IPS-18a (cell line): Measurements from ENCODE around the gene TBCC.
"Not testable (repeated sequence)": the region's sequence is repeated elsewhere in the genome, so short reads cannot be mapped to it uniquely, and the experiment has no call there.

ENCODE experiments used
- H3K27ac ChIP-seq: one replicate; pipeline ENCODE4 v1.5.1; 2013; ENCODE audit warnings: low read length
- H3K27me3 ChIP-seq: one replicate; pipeline ENCODE4 v1.6.1; 2013; ENCODE audit warnings: mild to moderate bottlenecking, low read length; ENCODE audit not compliant: control insufficient read depth, insufficient read depth
- H3K36me3 ChIP-seq: one replicate; pipeline ENCODE4 v1.6.1; 2013; ENCODE audit warnings: low read depth, low read length; ENCODE audit not compliant: control insufficient read depth
- H3K4me1 ChIP-seq: one replicate; pipeline ENCODE4 v1.6.1; 2013; ENCODE audit warnings: low read depth, low read length; ENCODE audit not compliant: control insufficient read depth
- H3K4me3 ChIP-seq: one replicate; pipeline ENCODE4 v1.5.1; 2013; ENCODE audit warnings: low read length
- H3K9ac ChIP-seq: one replicate; pipeline ENCODE4 v1.6.1; 2013; ENCODE audit warnings: mild to moderate bottlenecking, low read length, moderate library complexity
- H3K9me3 ChIP-seq: one replicate; pipeline ENCODE4 v1.6.1; 2013; ENCODE audit warnings: low read depth, low read length; ENCODE audit not compliant: control insufficient read depth

The TBCC gene

DNA sequence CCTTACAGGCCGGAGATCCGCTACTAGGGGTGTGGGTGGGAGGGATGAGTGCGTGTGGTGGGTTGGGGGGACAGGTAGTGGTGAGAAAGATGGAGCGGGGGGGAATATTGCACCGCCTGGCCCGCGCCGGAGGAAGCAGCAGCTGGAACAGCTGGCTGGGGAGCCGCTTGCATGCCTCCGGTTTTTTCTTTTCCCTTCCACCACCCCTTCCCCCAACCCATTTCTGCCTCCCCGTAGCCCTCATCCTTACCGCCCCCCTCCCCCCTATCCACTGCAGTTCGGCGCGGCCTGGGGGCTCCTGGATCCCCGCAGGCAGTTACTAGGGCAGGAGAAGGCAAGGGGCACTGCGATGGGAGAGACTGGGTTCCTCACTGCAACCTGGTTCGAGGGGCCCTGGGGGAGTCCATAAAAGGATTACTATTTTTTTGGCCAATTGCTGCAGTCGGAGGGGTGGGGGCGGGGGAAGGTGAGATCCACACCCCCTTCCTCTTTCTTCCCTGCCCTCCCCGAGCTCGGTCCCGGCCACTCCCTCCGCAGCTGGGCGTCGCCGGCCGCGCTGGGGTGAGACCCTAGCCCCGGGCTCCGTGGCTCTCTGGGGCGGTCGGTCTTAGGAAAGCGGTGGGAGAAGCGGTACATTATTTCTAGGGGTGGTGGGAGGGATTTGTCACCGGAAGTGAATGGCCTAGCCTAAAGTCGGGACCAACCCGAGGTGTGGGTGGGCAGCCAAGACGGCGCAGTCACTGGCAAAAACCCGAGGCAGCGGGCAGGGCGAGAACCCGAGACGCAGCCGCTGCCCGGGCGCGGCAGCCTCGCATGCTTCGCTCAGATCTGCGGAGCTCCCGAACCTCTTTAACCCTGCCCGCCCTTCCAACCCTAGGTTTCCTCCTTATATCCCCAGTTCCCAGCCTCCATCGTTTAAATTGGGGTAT lies 824 bp upstream of the TBCC start:
- Histone ChIP-seq H3K9me3 (no peaks in the 10 kb centered on the region), H3K36me3 (no peaks in the 10 kb centered on the region), H3K27me3 (no peaks in the 10 kb centered on the region), H3K27ac (peak overlapping the region; percentile 87), H3K4me1 (peaks cover 9% of the 10 kb centered on the region), H3K9ac (peak overlapping the region; percentile 91), H3K4me3 (peak overlapping the region; percentile 90)

DNA sequence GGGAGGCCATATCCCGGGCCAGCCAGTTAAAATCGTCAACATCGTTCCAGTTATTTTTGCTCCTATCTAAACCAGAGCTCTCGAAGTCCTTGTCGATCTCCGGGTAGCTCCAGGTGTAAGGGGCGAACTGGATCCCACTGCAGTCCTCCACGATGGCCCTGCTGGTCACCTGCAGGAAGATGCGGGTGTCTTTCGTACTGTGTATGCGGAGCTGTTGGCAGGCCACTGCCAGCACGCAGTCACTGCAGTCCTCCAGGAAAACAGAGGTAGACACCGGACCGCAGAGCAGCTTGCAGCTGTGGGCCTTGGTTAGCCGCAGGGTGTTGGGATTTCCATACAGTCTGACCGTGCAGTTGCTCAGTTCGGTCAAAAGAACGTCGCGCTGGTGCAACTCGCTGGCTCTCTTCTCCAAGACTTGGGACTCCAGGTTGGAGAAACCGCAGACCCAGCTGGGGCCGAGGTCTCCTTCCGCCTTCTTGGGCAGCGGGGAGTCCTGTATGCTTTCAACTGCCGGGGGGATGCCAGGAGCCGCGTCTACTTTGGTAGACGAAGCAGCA lies 742 bp downstream of the TBCC start:
- Histone ChIP-seq H3K9ac (peak overlapping the region; percentile 91), H3K36me3 (no peaks in the 10 kb centered on the region), H3K27me3 (no peaks in the 10 kb centered on the region), H3K27ac (peak overlapping the region; percentile 91), H3K4me3 (peak overlapping the region; percentile 90), H3K4me1 (peaks cover 9% of the 10 kb centered on the region), H3K9me3 (no peaks in the 10 kb centered on the region)

DNA sequence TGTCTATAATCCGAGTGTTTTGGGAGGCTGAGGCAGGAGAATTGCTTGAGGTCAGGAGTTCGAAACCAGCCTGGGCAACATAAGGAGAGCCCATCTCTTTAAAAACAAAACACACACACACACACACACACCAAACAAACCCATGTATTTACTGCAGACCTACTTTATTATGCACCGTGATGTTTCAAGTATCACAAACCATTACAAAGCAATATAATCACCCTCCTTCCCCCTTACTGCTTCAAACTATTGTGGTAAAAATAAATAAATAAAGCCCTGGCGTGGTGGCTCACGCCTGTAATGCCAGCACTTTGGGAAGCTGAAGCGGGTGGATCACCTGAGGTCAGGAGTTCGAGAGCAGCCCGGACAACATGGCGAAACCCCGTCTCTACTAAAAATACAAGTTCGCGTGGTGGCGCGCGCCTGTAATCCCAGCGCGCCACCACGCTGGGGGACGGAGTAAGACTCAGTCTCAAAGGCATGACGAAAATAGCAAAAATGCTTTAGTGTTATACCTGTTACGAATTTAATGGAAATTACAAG lies 1.5 kb downstream of the TBCC start:
- peak overlapping the region; percentile 91 for H3K9ac ChIP-seq
- H3K4me1 ChIP-seq: peaks cover 9% of the 10 kb centered on the region
- H3K36me3 ChIP-seq: no peaks in the 10 kb centered on the region
- H3K27me3 ChIP-seq: no peaks in the 10 kb centered on the region
- H3K9me3 ChIP-seq: no peaks in the 10 kb centered on the region
- H3K4me3 ChIP-seq: peak overlapping the region; percentile 90
- no peak overlapping the region for H3K27ac ChIP-seq

DNA sequence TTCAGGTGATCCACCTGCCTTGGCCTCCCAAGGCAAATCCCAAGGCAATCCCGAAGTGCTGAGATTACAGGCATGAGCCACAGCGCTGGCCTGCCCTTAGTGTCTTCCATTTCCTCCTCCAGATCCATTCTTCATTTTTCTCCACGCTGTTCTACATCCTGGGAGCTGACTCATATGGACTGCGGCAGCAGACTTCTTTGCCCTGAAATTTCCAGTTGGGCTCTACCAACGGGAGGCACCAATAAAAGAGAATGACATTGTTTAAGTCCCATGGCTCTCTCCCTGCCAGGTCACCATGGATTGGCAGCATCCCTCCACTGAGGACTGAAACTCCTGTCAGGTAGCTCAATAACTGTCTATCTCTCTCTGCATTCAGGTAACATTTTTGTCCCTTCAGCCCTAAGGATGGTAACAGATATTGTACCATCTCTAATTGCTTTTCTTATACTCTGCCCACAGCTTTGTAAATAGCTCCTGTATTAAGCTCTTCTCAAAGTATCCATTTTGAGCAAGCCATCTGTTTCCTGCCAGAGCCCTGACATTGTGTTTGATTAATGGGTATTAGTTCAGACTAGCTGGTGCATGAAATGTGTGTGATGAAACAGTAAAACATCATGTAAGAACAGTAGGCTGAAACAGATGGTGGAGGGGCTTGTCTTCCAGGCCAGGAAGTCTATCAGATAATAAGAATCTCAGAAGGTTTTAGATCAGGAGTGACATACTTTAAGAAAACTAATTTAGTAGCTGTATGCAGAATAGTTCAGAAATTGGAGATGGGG lies 3.6 kb downstream of the TBCC start:
- Histone ChIP-seq H3K4me3 (no peak overlapping the region), H3K9ac (no peak overlapping the region), H3K27ac (no peak overlapping the region)

DNA sequence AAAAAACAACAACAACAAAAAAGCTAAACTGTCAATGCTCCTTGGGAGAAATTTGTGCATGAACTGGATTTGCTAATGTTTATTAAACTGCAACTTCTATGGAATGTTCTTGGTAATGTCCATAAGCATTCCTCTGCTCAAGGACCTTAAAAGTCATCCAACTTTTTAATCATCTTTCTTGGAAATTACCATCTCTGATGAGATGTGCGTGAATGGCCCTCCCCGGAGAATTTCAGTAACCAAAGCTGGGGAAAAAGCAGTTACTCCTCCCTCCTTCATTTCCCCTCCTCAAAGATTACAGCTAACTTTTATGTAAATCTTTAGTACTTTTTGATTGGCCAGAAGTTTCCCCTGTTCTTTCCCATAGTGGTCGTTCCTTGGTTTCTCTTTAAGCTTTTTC lies 5.2 kb downstream of the TBCC start:
- Histone ChIP-seq H3K36me3 (no peaks in the 10 kb centered on the region), H3K9me3 (no peaks in the 10 kb centered on the region), H3K4me3 (no peak overlapping the region), H3K27me3 (no peaks in the 10 kb centered on the region), H3K27ac (no peak overlapping the region), H3K9ac (no peak overlapping the region), H3K4me1 (peaks cover 5% of the 10 kb centered on the region)

More for the DNA sequence above, 3.6 kb downstream of the TBCC start:
- no peaks in the 10 kb centered on the region for H3K9me3 ChIP-seq
- no peaks in the 10 kb centered on the region for H3K36me3 ChIP-seq
- H3K4me1 ChIP-seq: peaks cover 5% of the 10 kb centered on the region
- no peaks in the 10 kb centered on the region for H3K27me3 ChIP-seq

DNA sequence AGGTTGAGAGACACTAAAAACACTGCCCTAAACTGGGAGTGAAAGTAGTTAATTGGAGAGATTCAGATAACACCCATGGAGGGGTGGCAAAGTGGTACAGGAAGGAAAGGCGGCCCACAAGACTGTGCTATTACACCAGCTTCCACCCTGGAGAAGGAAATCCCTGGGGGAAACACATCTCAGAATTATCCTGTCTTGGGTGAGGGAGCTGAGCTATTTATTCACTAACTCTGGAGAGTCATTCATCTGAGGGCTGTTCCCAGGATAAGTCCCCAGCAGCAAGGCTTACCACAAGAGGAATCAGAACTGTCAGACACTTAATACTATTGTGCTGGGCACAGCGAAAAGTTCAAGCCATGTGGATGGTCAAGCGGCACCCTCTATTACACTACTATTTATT lies 9.9 kb downstream of the TBCC start:
- Histone ChIP-seq H3K27me3 (no peaks in the 10 kb centered on the region), H3K9me3 (no peaks in the 10 kb centered on the region), H3K27ac (no peak overlapping the region), H3K4me3 (no peak overlapping the region), H3K36me3 (no peaks in the 10 kb centered on the region), H3K9ac (no peak overlapping the region), H3K4me1 (no peaks in the 10 kb centered on the region)

DNA sequence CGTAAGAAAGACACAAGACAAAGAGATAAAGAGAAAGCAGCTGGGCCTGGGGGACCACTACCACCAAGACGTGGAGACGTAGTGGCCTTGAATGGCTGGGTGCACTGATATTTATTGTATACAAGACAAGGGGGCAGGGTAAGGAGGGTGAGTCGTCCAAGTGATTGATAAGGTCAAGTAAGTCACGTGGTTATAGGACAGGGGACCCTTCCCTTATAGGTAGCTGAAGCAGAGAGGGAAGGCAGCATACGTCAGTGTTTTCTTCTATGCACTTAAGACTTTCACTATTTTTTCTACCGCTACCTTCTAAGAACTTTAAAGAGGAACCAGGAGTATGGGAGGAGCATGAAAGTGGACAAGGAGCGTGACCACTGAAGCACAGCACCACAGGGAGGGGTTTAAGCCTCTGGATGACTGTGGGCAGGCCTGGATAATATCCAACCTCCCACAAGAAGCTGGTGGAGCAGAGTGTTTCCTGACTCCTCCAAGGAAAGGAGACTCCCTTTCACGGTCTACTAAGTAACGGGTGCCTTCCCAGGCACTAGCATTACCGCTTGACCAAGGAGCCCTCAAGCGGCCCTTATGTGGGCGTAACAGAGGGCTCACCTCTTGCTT lies 11.9 kb downstream of the TBCC start:
- H3K4me3 ChIP-seq, H3K27ac ChIP-seq, H3K9ac ChIP-seq, H3K9me3 ChIP-seq, H3K27me3 ChIP-seq, H3K36me3 ChIP-seq, H3K4me1 ChIP-seq: not testable (repeated sequence)

DNA sequence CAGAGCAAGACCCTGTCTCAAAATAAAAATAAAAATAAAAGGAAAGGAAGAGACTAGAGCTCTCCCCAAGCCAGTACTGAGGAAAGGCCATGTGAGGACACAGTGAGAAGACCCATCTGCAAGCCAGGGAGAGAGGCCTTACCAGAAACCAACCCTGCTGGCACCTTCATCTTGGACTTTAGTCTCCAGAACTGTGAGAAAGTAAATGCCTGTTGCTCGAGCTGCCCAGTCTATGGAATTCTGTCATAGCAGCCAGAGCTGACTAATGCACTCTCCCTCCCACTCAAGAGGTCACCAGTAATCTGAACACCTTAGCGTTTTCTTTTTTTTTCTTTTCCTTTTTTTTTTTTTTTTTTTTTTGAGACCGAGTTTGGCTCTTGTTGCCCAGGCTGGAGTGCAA lies 16.2 kb downstream of the TBCC start:
- H3K27ac ChIP-seq: no peak overlapping the region
- no peaks in the 10 kb centered on the region for H3K9me3 ChIP-seq
- no peak overlapping the region for H3K9ac ChIP-seq
- no peaks in the 10 kb centered on the region for H3K27me3 ChIP-seq
- no peaks in the 10 kb centered on the region for H3K36me3 ChIP-seq
- no peak overlapping the region for H3K4me3 ChIP-seq
- no peaks in the 10 kb centered on the region for H3K4me1 ChIP-seq

DNA sequence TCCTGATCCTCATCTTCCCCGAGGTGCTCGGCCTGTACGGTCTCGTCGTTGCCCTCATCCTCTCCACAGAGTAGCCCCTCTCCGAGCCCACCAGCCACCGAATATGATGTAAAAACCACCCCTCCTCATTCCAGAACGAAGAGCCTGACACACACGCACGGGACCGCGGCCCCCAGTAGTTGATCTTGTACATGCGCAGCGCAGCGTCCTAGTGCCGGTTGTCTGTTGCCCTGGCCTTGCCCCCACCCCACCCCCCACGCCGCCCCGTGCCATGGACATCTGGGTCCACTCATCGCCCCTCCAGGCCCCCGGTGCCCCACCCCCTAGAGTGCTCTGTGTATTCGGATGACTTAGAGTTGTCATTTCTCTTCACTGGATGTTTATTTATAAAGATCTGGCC lies 18.3 kb downstream of the TBCC start:
- no peak overlapping the region for H3K9ac ChIP-seq
- H3K4me1 ChIP-seq: no peaks in the 10 kb centered on the region
- no peaks in the 10 kb centered on the region for H3K27me3 ChIP-seq
- H3K36me3 ChIP-seq: no peaks in the 10 kb centered on the region
- no peak overlapping the region for H3K27ac ChIP-seq
- no peak overlapping the region for H3K4me3 ChIP-seq
- H3K9me3 ChIP-seq: no peaks in the 10 kb centered on the region

DNA sequence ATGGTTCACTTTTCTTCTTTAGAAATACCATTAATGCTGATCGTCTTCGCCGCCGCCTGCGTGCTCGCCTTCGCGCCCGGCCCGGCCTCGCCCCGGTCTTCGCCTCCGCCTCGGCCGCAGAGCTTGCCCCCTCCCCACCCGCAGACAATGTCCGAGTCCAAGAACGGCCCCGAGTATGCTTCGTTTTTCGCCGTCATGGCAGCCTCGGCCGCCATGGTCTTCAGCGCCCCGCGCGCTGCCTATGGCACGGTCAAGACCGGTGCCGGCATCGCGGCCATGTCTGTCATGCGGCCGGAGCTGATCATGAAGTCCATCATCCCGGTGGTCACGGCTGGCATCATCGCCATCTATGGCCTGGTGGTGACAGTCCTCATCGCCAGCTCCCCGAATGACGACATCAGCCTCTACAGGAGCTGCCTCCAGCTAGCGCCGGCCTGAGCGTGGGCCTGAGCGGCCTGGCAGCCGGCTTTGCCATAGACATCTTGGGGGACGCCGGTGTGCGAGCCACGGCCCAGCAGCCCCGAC lies 18.8 kb downstream of the TBCC start:
- Histone ChIP-seq H3K4me1 (no peaks in the 10 kb centered on the region), H3K27me3 (no peaks in the 10 kb centered on the region), H3K36me3 (no peaks in the 10 kb centered on the region), H3K9me3 (no peaks in the 10 kb centered on the region), H3K27ac (no peak overlapping the region), H3K9ac (no peak overlapping the region), H3K4me3 (no peak overlapping the region)
